Measurements from ENCODE around the gene ARMCX5. TPM values are rescaled to one million over a fixed set of nuclear protein-coding genes. Genes with fewer than 3 reads are reported as not detected.

ARMCX5 gene
- total and polyA plus RNA-seq, 10 of the 15 experiments (the other 5 are each of a cell fraction or from before 2014, with no cell fraction given): 6.5 to 13.7 (median 9.9) TPM

DNA sequence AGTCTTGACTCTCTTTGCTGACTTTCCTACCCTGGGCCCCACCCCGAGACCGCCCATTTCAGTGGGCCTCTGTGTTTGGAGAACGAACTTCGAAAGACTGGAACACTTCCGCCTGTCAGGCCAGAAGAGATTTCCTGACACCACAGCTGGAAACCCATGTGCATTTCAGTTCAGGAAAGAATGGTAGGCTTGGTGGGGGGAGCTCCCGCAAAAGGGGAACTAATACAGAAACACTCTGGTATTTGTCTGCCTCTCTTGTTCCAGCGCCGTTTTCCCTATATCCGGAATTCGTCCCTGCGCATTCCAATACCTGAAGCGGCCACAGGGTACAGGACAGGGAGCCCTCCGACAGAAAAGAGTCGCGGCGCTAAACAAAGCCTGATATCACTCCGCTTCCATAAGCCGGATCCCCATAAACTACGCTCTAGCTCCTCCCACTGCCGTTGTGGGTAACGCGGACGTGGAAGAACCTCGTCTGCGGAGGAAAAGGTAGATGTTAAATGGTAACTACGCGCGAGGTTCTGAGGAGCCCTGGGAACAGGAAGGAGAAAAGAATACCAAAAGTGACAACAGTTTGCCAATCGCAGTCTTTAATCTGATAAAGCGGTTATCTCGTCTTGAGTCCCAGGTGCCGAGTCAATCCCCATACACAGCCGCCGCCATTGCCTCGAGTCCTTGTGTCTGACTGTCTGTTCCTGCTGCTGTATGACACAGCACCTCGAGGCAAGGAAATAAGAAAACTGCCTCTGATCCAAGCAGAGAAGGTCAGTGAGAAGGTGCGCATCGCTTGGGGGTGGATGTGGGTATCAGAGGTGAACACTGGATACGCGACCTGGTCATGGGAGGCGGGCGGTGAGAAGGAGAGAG is at the start of gene ARMCX5 (continued):
- TF ChIP-seq EGR1 (IDR thresholded peaks at IDR 0.05; ENCODE audit: borderline replicate concordance in 1 of 2, low read depth in 2 of 2, low read length in 2 of 2): no peak
- no peak for TF ChIP-seq CTCF (IDR thresholded peaks at IDR 0.05 in 2 of 3, conservative IDR thresholded peaks at IDR 0.05 in 1 of 3; ENCODE audit: control insufficient read depth in 2 of 3, extremely low read depth in 1 of 3, insufficient read depth in 1 of 3, low read depth in 3 of 3, low read length in 3 of 3)
- no peak for TF ChIP-seq NRF1 (conservative IDR thresholded peaks at IDR 0.05; ENCODE audit: low read depth, low read length)
- no peak for TF ChIP-seq EZH2 (IDR thresholded peaks at IDR 0.05; ENCODE audit: borderline replicate concordance, control insufficient read depth, low read depth, low read length)
- TF ChIP-seq MYB (IDR thresholded peaks at IDR 0.05; ENCODE audit: borderline replicate concordance, low read depth, low read length): no peak
- TF ChIP-seq JUND (IDR thresholded peaks at IDR 0.05; ENCODE audit: low read depth, low read length): no peak
- TF ChIP-seq, protein P1, sequence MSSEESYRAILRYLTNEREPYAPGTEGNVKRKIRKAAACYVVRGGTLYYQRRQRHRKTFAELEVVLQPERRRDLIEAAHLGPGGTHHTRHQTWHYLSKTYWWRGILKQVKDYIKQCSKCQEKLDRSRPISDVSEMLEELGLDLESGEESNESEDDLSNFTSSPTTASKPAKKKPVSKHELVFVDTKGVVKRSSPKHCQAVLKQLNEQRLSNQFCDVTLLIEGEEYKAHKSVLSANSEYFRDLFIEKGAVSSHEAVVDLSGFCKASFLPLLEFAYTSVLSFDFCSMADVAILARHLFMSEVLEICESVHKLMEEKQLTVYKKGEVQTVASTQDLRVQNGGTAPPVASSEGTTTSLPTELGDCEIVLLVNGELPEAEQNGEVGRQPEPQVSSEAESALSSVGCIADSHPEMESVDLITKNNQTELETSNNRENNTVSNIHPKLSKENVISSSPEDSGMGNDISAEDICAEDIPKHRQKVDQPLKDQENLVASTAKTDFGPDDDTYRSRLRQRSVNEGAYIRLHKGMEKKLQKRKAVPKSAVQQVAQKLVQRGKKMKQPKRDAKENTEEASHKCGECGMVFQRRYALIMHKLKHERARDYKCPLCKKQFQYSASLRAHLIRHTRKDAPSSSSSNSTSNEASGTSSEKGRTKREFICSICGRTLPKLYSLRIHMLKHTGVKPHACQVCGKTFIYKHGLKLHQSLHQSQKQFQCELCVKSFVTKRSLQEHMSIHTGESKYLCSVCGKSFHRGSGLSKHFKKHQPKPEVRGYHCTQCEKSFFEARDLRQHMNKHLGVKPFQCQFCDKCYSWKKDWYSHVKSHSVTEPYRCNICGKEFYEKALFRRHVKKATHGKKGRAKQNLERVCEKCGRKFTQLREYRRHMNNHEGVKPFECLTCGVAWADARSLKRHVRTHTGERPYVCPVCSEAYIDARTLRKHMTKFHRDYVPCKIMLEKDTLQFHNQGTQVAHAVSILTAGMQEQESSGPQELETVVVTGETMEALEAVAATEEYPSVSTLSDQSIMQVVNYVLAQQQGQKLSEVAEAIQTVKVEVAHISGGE (CRISPR knock-in tag; IDR thresholded peaks at IDR 0.05): no peak
- no peak for TF ChIP-seq ZNF217 (IDR thresholded peaks at IDR 0.05)
- no peak for TF ChIP-seq NFIC (IDR thresholded peaks at IDR 0.05; ENCODE audit: low read depth, low read length)
- TF ChIP-seq BHLHE40 (IDR thresholded peaks at IDR 0.05; ENCODE audit: borderline replicate concordance in 1 of 2, low read depth in 2 of 2, low read length in 1 of 2): no peak
- TF ChIP-seq SMAD1 (IDR thresholded peaks at IDR 0.05; ENCODE audit: low read depth, partially characterized antibody): no peak
- peak; percentile 60 for TF ChIP-seq PBX3 (IDR thresholded peaks at IDR 0.05; ENCODE audit: insufficient replicate concordance, low read depth, low read length)
- no peak for TF ChIP-seq GABPA (IDR thresholded peaks at IDR 0.05; ENCODE audit: low read depth)
- TF ChIP-seq ZNF622 (IDR thresholded peaks at IDR 0.05): no peak
- peak; percentile 55 for TF ChIP-seq RUNX3 (IDR thresholded peaks at IDR 0.05; ENCODE audit: low read length)
- TF ChIP-seq, protein P2, sequence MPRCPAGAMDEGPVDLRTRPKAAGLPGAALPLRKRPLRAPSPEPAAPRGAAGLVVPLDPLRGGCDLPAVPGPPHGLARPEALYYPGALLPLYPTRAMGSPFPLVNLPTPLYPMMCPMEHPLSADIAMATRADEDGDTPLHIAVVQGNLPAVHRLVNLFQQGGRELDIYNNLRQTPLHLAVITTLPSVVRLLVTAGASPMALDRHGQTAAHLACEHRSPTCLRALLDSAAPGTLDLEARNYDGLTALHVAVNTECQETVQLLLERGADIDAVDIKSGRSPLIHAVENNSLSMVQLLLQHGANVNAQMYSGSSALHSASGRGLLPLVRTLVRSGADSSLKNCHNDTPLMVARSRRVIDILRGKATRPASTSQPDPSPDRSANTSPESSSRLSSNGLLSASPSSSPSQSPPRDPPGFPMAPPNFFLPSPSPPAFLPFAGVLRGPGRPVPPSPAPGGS (IDR thresholded peaks at IDR 0.05; ENCODE audit: borderline replicate concordance, insufficient read depth, low read depth, low read length, poor library complexity, severe bottlenecking): no peak

Data from GM12878 (cell line).